Upper lobe of right lung (tissue), 1 donor: ENCODE results near the gene UCHL5. TPM values are rescaled to one million over a fixed set of nuclear protein-coding genes. Genes with fewer than 3 reads are reported as not detected.
"Not testable (repeated sequence)": the region's sequence is repeated elsewhere in the genome, so short reads cannot be mapped to it uniquely, and the experiment has no call there.

Experiments used
- ATAC-seq: fragments of 200-7000 bp; cut with Tn5 transposase; one replicate; pipeline ENCODE4 v1.9.1; 2020; ENCODE audit warnings: mild to moderate bottlenecking, moderate library complexity
- DNase-seq: peaks from one replicate; pipeline ENCODE4 v3.0.0-alpha.2; 2020
- H3K27ac ChIP-seq: fragments of 200-600 bp; one replicate; pipeline ENCODE4 v1.8.0; 2022
- H3K27me3 ChIP-seq: fragments of 200-600 bp; one replicate; pipeline ENCODE4 v1.8.0; 2022; ENCODE audit warnings: mild to moderate bottlenecking
- H3K36me3 ChIP-seq: fragments of 200-600 bp; one replicate; pipeline ENCODE4 v1.8.0; 2022
- H3K4me1 ChIP-seq: fragments of 200-600 bp; one replicate; pipeline ENCODE4 v1.8.0; 2022
- H3K4me3 ChIP-seq: fragments of 200-600 bp; one replicate; pipeline ENCODE4 v1.8.0; 2022; ENCODE audit warnings: mild to moderate bottlenecking
- H3K9me3 ChIP-seq: fragments of 200-600 bp; one replicate; pipeline ENCODE4 v1.8.0; 2022
- intact Hi-C: fragments of 100-400 bp; cut with DNase I; formaldehyde crosslinking; loops from one replicate; pipeline ENCODE4 v1.11.0; 2022
- total RNA-seq: library from RNA; stranded (reverse); fragmentation: NEBNext Ultra II Directional; extraction: Animal tissue kit (Norgen Biotek cat#: 25700); gene quantifications from one replicate; pipeline ENCODE4 v1.2.1, GENCODE V29; 2021
- TF ChIP-seq, protein P1 (sequence below): fragments of 200-600 bp; IDR thresholded peaks from one replicate; pipeline ENCODE4 v1.8.0; 2022; ENCODE audit warnings: antibody characterized with exemption
- donor health status: DM: no; HTN: yes; CAD: no; lungs with severe emphysema.

Gene UCHL5
- total RNA-seq, 1 donor from 2014 or later: 23.8 TPM

DNA sequence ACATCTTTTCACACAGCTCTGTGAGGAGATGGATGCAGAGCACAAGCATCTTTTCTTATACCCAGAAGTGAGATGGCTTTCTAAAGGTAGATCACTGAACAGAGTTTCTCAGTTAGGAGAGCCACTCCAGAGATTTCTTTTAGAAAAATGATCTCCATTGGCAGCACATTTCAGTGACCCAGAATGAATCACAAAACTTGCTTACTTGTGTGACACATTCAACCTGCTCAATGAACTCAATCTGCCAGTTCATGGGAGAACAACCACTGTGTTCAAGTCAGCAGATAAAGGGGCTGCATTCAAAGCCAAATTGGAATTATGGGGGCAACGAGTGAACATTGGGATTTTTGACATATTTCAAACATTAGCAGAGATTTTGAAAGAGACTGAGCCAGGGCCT is 78.3 kb downstream of the UCHL5 start:
- no peak for DNase-seq
- no peaks in the 10 kb centered on the region for H3K4me1 ChIP-seq
- TF ChIP-seq, protein P1, sequence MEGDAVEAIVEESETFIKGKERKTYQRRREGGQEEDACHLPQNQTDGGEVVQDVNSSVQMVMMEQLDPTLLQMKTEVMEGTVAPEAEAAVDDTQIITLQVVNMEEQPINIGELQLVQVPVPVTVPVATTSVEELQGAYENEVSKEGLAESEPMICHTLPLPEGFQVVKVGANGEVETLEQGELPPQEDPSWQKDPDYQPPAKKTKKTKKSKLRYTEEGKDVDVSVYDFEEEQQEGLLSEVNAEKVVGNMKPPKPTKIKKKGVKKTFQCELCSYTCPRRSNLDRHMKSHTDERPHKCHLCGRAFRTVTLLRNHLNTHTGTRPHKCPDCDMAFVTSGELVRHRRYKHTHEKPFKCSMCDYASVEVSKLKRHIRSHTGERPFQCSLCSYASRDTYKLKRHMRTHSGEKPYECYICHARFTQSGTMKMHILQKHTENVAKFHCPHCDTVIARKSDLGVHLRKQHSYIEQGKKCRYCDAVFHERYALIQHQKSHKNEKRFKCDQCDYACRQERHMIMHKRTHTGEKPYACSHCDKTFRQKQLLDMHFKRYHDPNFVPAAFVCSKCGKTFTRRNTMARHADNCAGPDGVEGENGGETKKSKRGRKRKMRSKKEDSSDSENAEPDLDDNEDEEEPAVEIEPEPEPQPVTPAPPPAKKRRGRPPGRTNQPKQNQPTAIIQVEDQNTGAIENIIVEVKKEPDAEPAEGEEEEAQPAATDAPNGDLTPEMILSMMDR: no peak
- H3K27ac ChIP-seq: no peak overlapping the region
- no peaks in the 10 kb centered on the region for H3K27me3 ChIP-seq
- ATAC-seq: no peak
- H3K36me3 ChIP-seq: no peaks in the 10 kb centered on the region
- no peaks in the 10 kb centered on the region for H3K9me3 ChIP-seq
- intact Hi-C loops: no loop called here
- no peak overlapping the region for H3K4me3 ChIP-seq

DNA sequence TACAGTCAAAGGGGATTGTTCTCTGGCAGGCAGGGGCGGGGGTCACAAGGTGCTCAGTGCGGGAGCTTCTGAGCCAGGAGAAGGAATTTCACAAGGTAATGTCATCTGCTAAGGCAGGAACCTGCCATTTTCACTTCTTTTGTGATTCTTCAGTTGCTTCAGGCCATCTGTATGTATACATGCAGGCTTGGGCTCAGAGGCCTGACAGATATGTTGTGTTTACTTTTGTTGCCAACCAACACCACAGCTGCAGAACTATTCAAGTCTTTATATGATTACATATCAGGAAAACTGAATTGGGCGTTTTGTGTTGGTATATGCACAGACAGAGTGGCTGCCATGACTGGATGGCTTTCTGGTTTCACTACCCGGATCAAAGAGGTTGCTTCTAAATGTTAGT is 78.8 kb downstream of the UCHL5 start:
- intact Hi-C loops, H3K27me3 ChIP-seq, ATAC-seq, H3K9me3 ChIP-seq, H3K27ac ChIP-seq, H3K4me3 ChIP-seq, DNase-seq, H3K4me1 ChIP-seq, H3K36me3 ChIP-seq: not testable (repeated sequence)

DNA sequence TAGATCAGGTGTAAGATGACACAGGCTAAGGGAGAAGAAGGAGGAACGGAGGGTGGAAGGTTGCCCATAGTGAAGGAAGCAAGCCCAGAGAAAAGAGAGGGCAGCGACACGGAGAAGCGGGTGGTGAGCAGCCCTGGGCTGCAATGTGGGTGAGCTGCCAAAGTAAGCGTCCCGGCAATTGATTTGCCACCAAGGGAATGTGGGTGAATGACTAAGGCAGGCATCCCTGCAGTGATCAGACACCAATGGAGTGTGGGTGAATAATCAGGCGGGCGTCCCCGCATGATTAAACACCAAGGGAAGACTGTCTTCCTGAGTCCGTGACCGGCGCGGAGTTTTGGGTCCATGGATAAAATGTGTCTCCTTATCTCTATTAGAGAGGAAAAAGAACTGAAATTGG is 79.6 kb downstream of the UCHL5 start:
- no peaks in the 10 kb centered on the region for H3K4me1 ChIP-seq
- DNase-seq (no peak), ATAC-seq (no peak)
- H3K36me3 ChIP-seq: no peaks in the 10 kb centered on the region
- no peaks in the 10 kb centered on the region for H3K27me3 ChIP-seq
- H3K4me3 ChIP-seq: no peak overlapping the region
- TF ChIP-seq, protein P1: no peak
- no peak overlapping the region for H3K27ac ChIP-seq
- H3K9me3 ChIP-seq: no peaks in the 10 kb centered on the region
- intact Hi-C loops: no loop called here

DNA sequence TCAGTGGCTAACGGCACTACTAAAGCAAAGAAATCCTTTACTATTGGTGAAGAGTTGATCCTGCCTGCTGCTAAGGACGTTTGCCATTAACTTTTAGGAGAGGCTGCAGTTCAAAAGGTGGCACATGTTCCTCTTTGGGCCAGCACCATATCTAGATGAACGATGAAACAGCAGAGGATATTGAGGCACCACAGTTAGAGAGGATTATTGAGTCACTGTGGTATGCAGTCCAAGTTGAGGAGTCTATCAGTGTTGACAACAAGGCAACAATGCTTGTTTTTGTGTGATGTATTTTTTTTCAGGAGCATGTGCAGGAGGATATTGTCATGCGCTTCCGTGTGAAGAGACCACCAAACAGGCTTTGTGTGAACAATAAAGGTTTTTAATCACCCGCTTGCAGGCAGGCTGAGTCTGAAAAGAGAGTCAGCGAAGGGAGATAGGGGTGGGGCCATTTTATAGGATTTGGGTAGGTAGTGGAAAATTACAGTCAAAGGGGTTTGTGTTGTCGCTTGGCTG is 80.9 kb downstream of the UCHL5 start:
- H3K27me3 ChIP-seq: no peaks in the 10 kb centered on the region
- intact Hi-C loops: no loop called here
- H3K27ac ChIP-seq: no peak overlapping the region
- no peaks in the 10 kb centered on the region for H3K36me3 ChIP-seq
- H3K9me3 ChIP-seq: no peaks in the 10 kb centered on the region
- no peak overlapping the region for H3K4me3 ChIP-seq
- no peaks in the 10 kb centered on the region for H3K4me1 ChIP-seq
- no peak for DNase-seq
- no peak for ATAC-seq
- TF ChIP-seq, protein P1: no peak

DNA sequence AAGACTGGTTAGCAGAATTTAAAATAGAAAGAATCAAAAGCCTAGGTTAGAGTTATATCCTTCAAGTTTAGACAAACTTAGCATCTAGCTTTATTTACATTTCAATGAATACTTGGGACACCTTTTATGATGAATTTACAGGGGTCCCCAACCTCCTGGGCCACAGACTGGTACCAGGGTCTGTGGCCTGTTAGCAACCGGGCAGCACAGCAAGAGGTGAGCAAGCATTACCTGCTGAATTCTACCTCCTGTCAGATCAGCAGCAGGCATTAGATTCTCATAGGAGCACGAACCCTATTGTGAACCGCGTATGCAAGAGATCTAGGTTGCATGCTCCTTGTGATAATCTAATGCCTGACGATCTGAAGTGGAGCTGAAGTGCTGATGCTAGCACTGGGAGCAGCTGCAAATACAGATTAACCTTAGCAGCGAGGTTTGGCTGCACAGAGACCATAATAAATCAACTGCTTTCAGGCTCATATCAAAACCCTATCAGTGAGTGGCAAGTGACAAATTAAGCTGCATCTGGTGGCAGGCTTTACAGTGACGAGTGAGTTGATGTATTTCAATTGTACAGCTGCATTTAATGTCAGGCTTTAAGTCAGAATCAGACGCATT is 82.0 kb downstream of the UCHL5 start:
- Histone ChIP-seq H3K36me3 (no peaks in the 10 kb centered on the region), H3K27ac (no peak overlapping the region), H3K4me3 (no peak overlapping the region), H3K9me3 (no peaks in the 10 kb centered on the region), H3K27me3 (no peaks in the 10 kb centered on the region), H3K4me1 (no peaks in the 10 kb centered on the region)
- intact Hi-C loops: no loop called here
- DNase-seq (no peak), ATAC-seq (no peak)
- TF ChIP-seq, protein P1: no peak

DNA sequence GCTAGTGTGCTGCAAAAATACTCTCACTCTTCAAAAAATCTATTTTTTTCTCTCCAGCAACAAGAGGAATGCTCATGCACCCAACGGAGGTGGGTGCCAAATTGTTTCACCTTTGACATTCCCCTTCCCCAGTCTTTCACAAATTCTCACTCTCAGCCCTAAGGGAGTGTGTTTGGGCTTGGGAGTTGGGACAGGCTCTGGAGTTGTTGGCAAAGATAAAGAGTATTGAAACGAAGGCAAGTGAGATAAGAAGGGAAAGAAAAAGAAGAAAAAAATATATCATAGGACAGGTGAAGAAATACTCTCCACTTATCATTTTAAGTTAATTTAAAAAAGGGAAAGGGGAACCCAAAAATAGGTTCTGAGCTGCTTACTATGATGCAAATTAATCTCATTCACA is 82.6 kb downstream of the UCHL5 start:
- no peaks in the 10 kb centered on the region for H3K36me3 ChIP-seq
- H3K9me3 ChIP-seq: no peaks in the 10 kb centered on the region
- intact Hi-C loops: no loop called here
- ATAC-seq (no peak), DNase-seq (no peak)
- H3K4me1 ChIP-seq: no peaks in the 10 kb centered on the region
- H3K4me3 ChIP-seq: no peak overlapping the region
- H3K27me3 ChIP-seq: no peaks in the 10 kb centered on the region
- TF ChIP-seq, protein P1: no peak
- no peak overlapping the region for H3K27ac ChIP-seq
